ENCODE measurements around the gene IGFL4.

Gene IGFL4

GRCh38 chr19:45995715-45996385 lies 45.0 kb downstream of the IGFL4 start:
- peaks cover 24% of the 10 kb centered on the region for H3K4me1 Mint-ChIP-seq
- H3K27ac Mint-ChIP-seq, result no peak overlapping the region
- no peak for DNase-seq (ENCODE audit: low spot score in 2 of 2)
- H3K36me3 Mint-ChIP-seq, result no peaks in the 10 kb centered on the region
- ATAC-seq, result no peak
- H3K4me3 Mint-ChIP-seq, result no peak overlapping the region
- H3K9me3 Mint-ChIP-seq, result no peaks in the 10 kb centered on the region

- Mint-ChIP-seq H3K27ac (no peak within 1 kb of the TSS), H3K4me1 (peaks cover 17% of the 10 kb centered on the region), H3K36me3 (no peaks in the 10 kb centered on the region), H3K4me3 (no peak within 1 kb of the TSS), H3K9me3 (no peaks in the 10 kb centered on the region)
- peak; percentile 98 for ATAC-seq
- DNase-seq (ENCODE audit: low spot score in 2 of 2), result peak; percentile 95 to 99
These were observed 45.6 kb downstream of the IGFL4 start, which contains the start of gene CCDC61 for GRCh38 chr19:45994998-45995714. Gene CCDC61, plus strand, starts transcription at chr19:45995467. Its CDS starts 7,552 bp downstream, at chr19:46003019.

DNA sequence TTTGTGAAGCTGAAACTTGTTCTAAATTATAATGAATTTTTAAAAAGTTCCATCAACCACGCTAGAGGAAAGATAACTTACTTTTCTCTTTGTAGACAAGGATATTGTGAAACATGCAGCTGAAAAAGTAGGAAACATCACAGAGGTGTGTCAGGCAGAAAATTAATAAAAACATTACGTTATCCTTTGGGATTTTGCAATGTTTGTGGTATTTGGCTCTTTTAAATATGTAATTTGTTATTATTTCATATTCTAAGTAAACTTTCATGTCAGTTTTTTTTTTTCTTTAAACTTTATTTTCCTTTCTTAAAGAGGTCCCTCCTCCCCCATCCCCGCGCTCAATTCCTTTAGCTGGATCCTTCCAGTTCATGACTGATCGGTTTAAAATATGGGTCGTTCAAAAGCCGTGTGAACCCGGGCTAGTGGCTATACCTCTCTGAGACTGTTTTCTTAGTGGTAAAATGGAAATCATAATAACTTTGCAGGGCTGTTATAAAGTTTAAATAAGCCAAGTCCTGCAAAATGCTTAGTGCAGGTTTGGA lies 46.3 kb downstream of the IGFL4 start:
- Mint-ChIP-seq H3K4me1 (peaks cover 11% of the 10 kb centered on the region), H3K9me3 (no peaks in the 10 kb centered on the region), H3K4me3 (no peak overlapping the region), H3K36me3 (no peaks in the 10 kb centered on the region), H3K27ac (no peak overlapping the region)
- ATAC-seq, result peak; percentile 4
- no peak for DNase-seq (ENCODE audit: low spot score in 2 of 2)

DNA sequence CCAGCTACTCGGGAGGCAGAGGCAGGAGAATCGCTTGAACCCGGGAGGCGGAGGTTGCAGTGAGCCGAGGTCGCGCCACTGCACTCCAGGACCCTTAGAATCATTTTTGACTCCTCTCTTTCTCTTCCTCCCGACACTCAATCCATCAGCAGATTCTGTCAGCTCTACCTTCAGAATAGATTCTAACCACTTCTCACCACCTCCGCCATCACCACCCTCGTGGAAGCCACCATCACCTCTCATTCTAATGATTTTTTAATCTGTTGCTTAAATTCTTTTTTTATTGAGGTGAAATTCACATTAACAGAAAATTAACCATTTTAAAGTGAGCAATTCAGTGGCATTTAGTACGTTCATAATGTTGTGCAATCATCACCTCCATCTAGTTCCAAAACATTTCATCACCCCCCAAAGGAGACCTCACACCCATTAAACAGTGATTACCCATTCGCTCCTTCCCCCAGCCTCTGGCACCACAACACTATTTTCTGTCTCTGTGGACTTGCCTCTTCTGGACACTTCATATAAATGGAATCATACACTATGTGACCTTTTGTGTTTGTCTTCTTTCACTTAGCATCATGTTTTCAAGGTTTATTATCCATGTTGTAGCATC lies 50.6 kb downstream of the IGFL4 start:
- H3K27ac Mint-ChIP-seq, result no peak overlapping the region
- no peaks in the 10 kb centered on the region for H3K4me1 Mint-ChIP-seq
- no peak overlapping the region for H3K4me3 Mint-ChIP-seq
- no peak for ATAC-seq
- no peak for DNase-seq (ENCODE audit: low spot score in 2 of 2)
- no peaks in the 10 kb centered on the region for H3K9me3 Mint-ChIP-seq
- no peaks in the 10 kb centered on the region for H3K36me3 Mint-ChIP-seq

All from stimulated activated effector memory CD8-positive, alpha-beta T cell treated with anti-CD3 and anti-CD28 coated beads, Interleukin-12 subunit alpha, Interleukin-12 subunit beta, amount 100 ng/mL, for 72 hours (primary cell).